GM12878 (cell line): ENCODE measurements around the gene AGBL5. TPM values are rescaled to one million over a fixed set of nuclear protein-coding genes. Genes with fewer than 3 reads are reported as not detected.

Source experiments
- ATAC-seq: fragments of 200-7000 bp; cut with Tn5 transposase; 3 replicates; pipeline ENCODE4 v1.9.1; 2020; ENCODE audit warnings: mild to moderate bottlenecking, moderate library complexity
- BruUV-seq: library from RNA; stranded (reverse); fragments of 400-500 nt; replicated peaks from 2 replicates; lab custom pipeline; 2021; lab: Mats Ljungman, UMichigan
- CTCF ChIA-PET: fragments of 300-600 bp; sonication (Branson Sonifier 250); formaldehyde crosslinking; extraction: SDS; loops from one replicate; lab custom pipeline; 2021; ENCODE audit warnings: inconsistent platforms; lab: Yijun Ruan, JAX
- POLR2A ChIA-PET: fragments of 350-600 bp; formaldehyde crosslinking; extraction: SDS; loops from one replicate; lab custom pipeline; 2021; ENCODE audit warnings: inconsistent platforms; lab: Charles Lee
- RAD21 ChIA-PET: fragments of 300-600 bp; sonication (Branson Sonifier 250); formaldehyde crosslinking; loops from one replicate; lab custom pipeline; 2023; ENCODE audit warnings: antibody characterized with exemption; ENCODE audit not compliant: unreplicated experiment; lab: Charles Lee
- SMC1A ChIA-PET: fragments of 300-600 bp; sonication (Branson Sonifier 250); formaldehyde crosslinking; loops from one replicate; lab custom pipeline; 2023; ENCODE audit not compliant: unreplicated experiment, uncharacterized antibody; lab: Charles Lee
- DNase-seq: peaks from one replicate; pipeline ENCODE4 v3.0.0-alpha.2; 2011; ENCODE audit warnings: low read depth, low spot score
- FAIRE-seq: peaks from 3 replicates; lab custom pipeline; 2011; peaks lifted over from hg19 to GRCh38; lab: Jason Lieb, UNC
- H2AFZ ChIP-seq: 2 replicates; pipeline ENCODE4 v1.6.0; 2011; ENCODE audit warnings: low read depth, low read length, control low read depth; ENCODE audit not compliant: control insufficient read depth
- H3K27ac ChIP-seq: 2 replicates; pipeline ENCODE4 v1.5.1; 2011; ENCODE audit warnings: control low read depth; ENCODE audit not compliant: control insufficient read depth, insufficient read depth
- H3K27me3 ChIP-seq, 2 experiments: replicated peaks in 1 of 2; 2 replicates each; pipeline versions ENCODE4 v1.6.0 to v1.6.1; 2011; ENCODE audit warnings: low read length in 1 of 2; ENCODE audit not compliant: control insufficient read depth in 2 of 2, insufficient read depth in 2 of 2
- H3K36me3 ChIP-seq, 2 experiments: 2 replicates each; pipeline ENCODE4 v1.5.1; 2011; ENCODE audit warnings: low read length in 1 of 2; ENCODE audit not compliant: control insufficient read depth in 2 of 2, insufficient read depth in 2 of 2
- H3K4me1 ChIP-seq: 2 replicates; pipeline ENCODE4 v1.6.1; 2011; ENCODE audit warnings: mild to moderate bottlenecking, low read length, moderate library complexity, mixed read lengths; ENCODE audit not compliant: control insufficient read depth, insufficient read depth
- H3K4me2 ChIP-seq: 2 replicates; pipeline ENCODE4 v1.6.0; 2011; ENCODE audit warnings: control low read depth; ENCODE audit not compliant: control insufficient read depth, insufficient read depth
- H3K4me3 ChIP-seq: fragments of 200-600 bp; sonication (generic); 2 replicates; pipeline ENCODE4 v1.5.1; 2016
- H3K79me2 ChIP-seq: 2 replicates; pipeline ENCODE4 v1.6.0; 2011; ENCODE audit warnings: low read length; ENCODE audit not compliant: control insufficient read depth, insufficient read depth
- H3K9ac ChIP-seq: 2 replicates; pipeline ENCODE4 v1.8.0; 2011; ENCODE audit warnings: low read length, control low read depth, mixed read lengths; ENCODE audit not compliant: control insufficient read depth, insufficient read depth
- H3K9me3 ChIP-seq: replicated peaks from 3 replicates; pipeline ENCODE4 v1.5.1; 2011; ENCODE audit warnings: mild to moderate bottlenecking, low read length; ENCODE audit not compliant: control insufficient read depth, insufficient read depth
- H4K20me1 ChIP-seq: 2 replicates; pipeline ENCODE4 v1.6.0; 2011; ENCODE audit not compliant: control insufficient read depth, insufficient read depth
- NBN ChIP-seq: fragments of 450-650 bp; IDR thresholded peaks from 2 replicates; pipeline ENCODE4 v1.6.1; 2016
- SMAD1 ChIP-seq: fragments of 450-650 bp; IDR thresholded peaks from 2 replicates; pipeline ENCODE4 v1.6.1; 2018; ENCODE audit warnings: mild to moderate bottlenecking, low read depth; ENCODE audit not compliant: partially characterized antibody
- YBX1 ChIP-seq: fragments of 450-650 bp; IDR thresholded peaks from 2 replicates; pipeline ENCODE4 v1.6.1; 2016; ENCODE audit warnings: antibody characterized with exemption
- YY1 ChIP-seq: IDR thresholded peaks from 2 replicates; pipeline ENCODE4 v1.6.1; 2011; ENCODE audit warnings: low read depth, mild to moderate bottlenecking, low read length
- ZNF207 ChIP-seq: fragments of 450-650 bp; IDR thresholded peaks from 2 replicates; pipeline ENCODE4 v1.6.1; 2014; ENCODE audit warnings: antibody characterized with exemption, mild to moderate bottlenecking, borderline replicate concordance
- WGBS: methylation state at CpG from one replicate; pipeline ENCODE4 v1.1.6; 2016; ENCODE audit warnings: low lambda C conversion rate; ENCODE audit not compliant: insufficient replicate concordance, insufficient coverage; ENCODE audit errors: missing lambda C conversion rate; 5-methylcytosine and 5-hydroxymethylcytosine counted together
- in situ Hi-C: fragments of 300-500 bp; cut with MboI; formaldehyde crosslinking; loops from 9 replicates; pipeline ENCODE4 v1.14.3; 2018; ENCODE audit warnings: mixed read lengths
- intact Hi-C: fragments of 100-400 bp; cut with micrococcal nuclease; formaldehyde crosslinking; loops from one replicate; pipeline ENCODE4 v1.14.2; 2022; ENCODE audit not compliant: unreplicated experiment
- polyA plus RNA-seq, 11 experiments: library from polyadenylated mRNA; depleted of rRNA in 4 of 11; unstranded in 6 of 11; stranded (reverse) in 5 of 11; fragments of >200 nt; fragmentation: Nextera tagmentation in 4 of 11; fragmentation: Illumina TruSeq in 1 of 11; extraction: Ambion mirVana in 4 of 11; extraction: Trizol in 1 of 11; gene quantifications; 1 replicate in 1 of 11; 2 replicates in 10 of 11; pipeline versions ENCODE4 v1.2.1 to v1.2.3, GENCODE V29; 2011 to 2016; ENCODE audit warnings: inconsistent platforms in 2 of 11, missing spikeins in 2 of 11, low read depth in 1 of 11
- total RNA-seq, 4 experiments: library from RNA; depleted of rRNA in 3 of 4; stranded (reverse); fragments of >200 nt in 3 of 4; fragmentation: Illumina TruSeq in 1 of 4; extraction: Trizol in 1 of 4; gene quantifications; 2 replicates each; pipeline versions ENCODE4 v1.2.1 to v1.2.3, GENCODE V29; 2013 to 2021
- TF ChIP-seq, protein P1 (sequence below): IDR thresholded peaks from 2 replicates; pipeline ENCODE4 v1.6.1; 2012; ENCODE audit warnings: mild to moderate bottlenecking, low read depth, low read length
- TF ChIP-seq, protein P2 (sequence below): fragments of 450-650 bp; formaldehyde crosslinking; IDR thresholded peaks from 2 replicates; pipeline ENCODE4 v1.5.0; 2022; ENCODE audit warnings: mild to moderate bottlenecking, missing genetic modification characterization

The AGBL5 gene
- total and polyA plus RNA-seq, 10 of the 15 experiments (the other 5 are each of a cell fraction or from before 2014, with no cell fraction given): 1.9 to 28.5 (median 19.5) TPM

GRCh38 chr2:27083410-27084296 lies 32.2 kb downstream of the AGBL5 start:
- Histone ChIP-seq H3K4me3 (no peak overlapping the region), H3K4me2 (no peak overlapping the region), H2AFZ (no peak overlapping the region), H3K4me1 (peaks cover 25% of the 10 kb centered on the region), H3K9ac (no peak overlapping the region), H4K20me1 (no peaks in the 10 kb centered on the region), H3K36me3 (no peaks in the 10 kb centered on the region), H3K79me2 (no peaks in the 10 kb centered on the region), H3K27ac (no peak overlapping the region), H3K27me3 (no peaks in the 10 kb centered on the region), H3K9me3 (no peaks in the 10 kb centered on the region)
- FAIRE-seq (no peak), DNase-seq (no peak), ATAC-seq (no peak)
- POLR2A ChIA-PET: interaction anchor here (0.6 to 4.9 kb wide), 6 partner anchors 11 to 278 kb away, joined by 3 to 43 read pairs (median 4); partner anchors contain the start of genes AGBL5 and OST4
- no peak for TF ChIP-seq YBX1
- no peak for TF ChIP-seq ZNF207
- no peak for TF ChIP-seq YY1
- TF ChIP-seq NBN: no peak
- TF ChIP-seq, protein P1, sequence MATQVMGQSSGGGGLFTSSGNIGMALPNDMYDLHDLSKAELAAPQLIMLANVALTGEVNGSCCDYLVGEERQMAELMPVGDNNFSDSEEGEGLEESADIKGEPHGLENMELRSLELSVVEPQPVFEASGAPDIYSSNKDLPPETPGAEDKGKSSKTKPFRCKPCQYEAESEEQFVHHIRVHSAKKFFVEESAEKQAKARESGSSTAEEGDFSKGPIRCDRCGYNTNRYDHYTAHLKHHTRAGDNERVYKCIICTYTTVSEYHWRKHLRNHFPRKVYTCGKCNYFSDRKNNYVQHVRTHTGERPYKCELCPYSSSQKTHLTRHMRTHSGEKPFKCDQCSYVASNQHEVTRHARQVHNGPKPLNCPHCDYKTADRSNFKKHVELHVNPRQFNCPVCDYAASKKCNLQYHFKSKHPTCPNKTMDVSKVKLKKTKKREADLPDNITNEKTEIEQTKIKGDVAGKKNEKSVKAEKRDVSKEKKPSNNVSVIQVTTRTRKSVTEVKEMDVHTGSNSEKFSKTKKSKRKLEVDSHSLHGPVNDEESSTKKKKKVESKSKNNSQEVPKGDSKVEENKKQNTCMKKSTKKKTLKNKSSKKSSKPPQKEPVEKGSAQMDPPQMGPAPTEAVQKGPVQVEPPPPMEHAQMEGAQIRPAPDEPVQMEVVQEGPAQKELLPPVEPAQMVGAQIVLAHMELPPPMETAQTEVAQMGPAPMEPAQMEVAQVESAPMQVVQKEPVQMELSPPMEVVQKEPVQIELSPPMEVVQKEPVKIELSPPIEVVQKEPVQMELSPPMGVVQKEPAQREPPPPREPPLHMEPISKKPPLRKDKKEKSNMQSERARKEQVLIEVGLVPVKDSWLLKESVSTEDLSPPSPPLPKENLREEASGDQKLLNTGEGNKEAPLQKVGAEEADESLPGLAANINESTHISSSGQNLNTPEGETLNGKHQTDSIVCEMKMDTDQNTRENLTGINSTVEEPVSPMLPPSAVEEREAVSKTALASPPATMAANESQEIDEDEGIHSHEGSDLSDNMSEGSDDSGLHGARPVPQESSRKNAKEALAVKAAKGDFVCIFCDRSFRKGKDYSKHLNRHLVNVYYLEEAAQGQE: no peak
- TF ChIP-seq, protein P2, sequence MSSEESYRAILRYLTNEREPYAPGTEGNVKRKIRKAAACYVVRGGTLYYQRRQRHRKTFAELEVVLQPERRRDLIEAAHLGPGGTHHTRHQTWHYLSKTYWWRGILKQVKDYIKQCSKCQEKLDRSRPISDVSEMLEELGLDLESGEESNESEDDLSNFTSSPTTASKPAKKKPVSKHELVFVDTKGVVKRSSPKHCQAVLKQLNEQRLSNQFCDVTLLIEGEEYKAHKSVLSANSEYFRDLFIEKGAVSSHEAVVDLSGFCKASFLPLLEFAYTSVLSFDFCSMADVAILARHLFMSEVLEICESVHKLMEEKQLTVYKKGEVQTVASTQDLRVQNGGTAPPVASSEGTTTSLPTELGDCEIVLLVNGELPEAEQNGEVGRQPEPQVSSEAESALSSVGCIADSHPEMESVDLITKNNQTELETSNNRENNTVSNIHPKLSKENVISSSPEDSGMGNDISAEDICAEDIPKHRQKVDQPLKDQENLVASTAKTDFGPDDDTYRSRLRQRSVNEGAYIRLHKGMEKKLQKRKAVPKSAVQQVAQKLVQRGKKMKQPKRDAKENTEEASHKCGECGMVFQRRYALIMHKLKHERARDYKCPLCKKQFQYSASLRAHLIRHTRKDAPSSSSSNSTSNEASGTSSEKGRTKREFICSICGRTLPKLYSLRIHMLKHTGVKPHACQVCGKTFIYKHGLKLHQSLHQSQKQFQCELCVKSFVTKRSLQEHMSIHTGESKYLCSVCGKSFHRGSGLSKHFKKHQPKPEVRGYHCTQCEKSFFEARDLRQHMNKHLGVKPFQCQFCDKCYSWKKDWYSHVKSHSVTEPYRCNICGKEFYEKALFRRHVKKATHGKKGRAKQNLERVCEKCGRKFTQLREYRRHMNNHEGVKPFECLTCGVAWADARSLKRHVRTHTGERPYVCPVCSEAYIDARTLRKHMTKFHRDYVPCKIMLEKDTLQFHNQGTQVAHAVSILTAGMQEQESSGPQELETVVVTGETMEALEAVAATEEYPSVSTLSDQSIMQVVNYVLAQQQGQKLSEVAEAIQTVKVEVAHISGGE: no peak
- no peak for TF ChIP-seq SMAD1
- 81% methylated on average over 20 of the region's 20 CpGs for WGBS
- SMC1A ChIA-PET: interaction anchor here (1.9 to 3.6 kb wide), 2 partner anchors 33 to 122 kb away, joined by 6 to 19 read pairs; partner anchors contain the start of gene AGBL5
- RAD21 ChIA-PET: interaction anchor here (1.0 to 1.5 kb wide), 3 partner anchors 44 to 739 kb away, joined by 3 to 5 read pairs (median 4); no protein-coding TSS in a partner anchor
- no TSS peak for BruUV-seq
- intact Hi-C loops (no loop called here), in situ Hi-C loops (loop anchor here (10.0 kb wide), 1 partner anchor 119 kb away; no protein-coding TSS in a partner anchor)
- CTCF ChIA-PET: interaction anchor here (0.6 to 8.6 kb wide), 7 partner anchors 8 to 545 kb away, joined by 3 to 85 read pairs (median 4); partner anchors contain the start of genes AGBL5, CCDC121, GPN1 and OST4
